Middle frontal gyrus (tissue), 1 donor: ENCODE results near the gene DLG5.

Source experiments
- DNase-seq: peaks from one replicate; pipeline ENCODE4 v3.0.0-alpha.2; 2015; ENCODE audit warnings: low spot score; ENCODE audit errors: extremely low spot score

DLG5 gene

GRCh38 chr10:77894058-77894457 lies 32.5 kb downstream of the DLG5 start:
- DNase-seq: no peak

- DNase-seq: no peak
Measured at GRCh38 chr10:77893386-77893785, 33.2 kb downstream of the DLG5 start.

GRCh38 chr10:77892761-77893160 lies 33.8 kb downstream of the DLG5 start:
- no peak for DNase-seq

- DNase-seq: no peak
Measured at GRCh38 chr10:77892021-77892739, 34.4 kb downstream of the DLG5 start.

GRCh38 chr10:77890097-77890496 lies 36.5 kb downstream of the DLG5 start:
- no peak for DNase-seq

GRCh38 chr10:77889277-77889903 lies 37.2 kb downstream of the DLG5 start:
- no peak for DNase-seq

- no peak for DNase-seq
Measured at GRCh38 chr10:77888356-77888703, 38.2 kb downstream of the DLG5 start.

- DNase-seq: no peak
Measured at GRCh38 chr10:77887631-77888355, 38.8 kb downstream of the DLG5 start.

GRCh38 chr10:77886795-77887355 lies 39.7 kb downstream of the DLG5 start:
- no peak for DNase-seq

GRCh38 chr10:77884181-77884580 lies 42.4 kb downstream of the DLG5 start:
- no peak for DNase-seq

- no peak for DNase-seq
Measured at GRCh38 chr10:77881636-77882035, 44.9 kb downstream of the DLG5 start.

- no peak for DNase-seq
Measured at GRCh38 chr10:77881222-77881621, 45.3 kb downstream of the DLG5 start.

- no peak for DNase-seq
Measured at GRCh38 chr10:77879710-77880109, 46.8 kb downstream of the DLG5 start.

GRCh38 chr10:77879065-77879464 lies 47.5 kb downstream of the DLG5 start:
- no peak for DNase-seq

GRCh38 chr10:77877441-77878344 lies 48.9 kb downstream of the DLG5 start:
- DNase-seq: no peak

- DNase-seq: no peak
Measured at GRCh38 chr10:77875730-77876129, 50.8 kb downstream of the DLG5 start.

- no peak for DNase-seq
Measured at GRCh38 chr10:77874872-77875271, 51.7 kb downstream of the DLG5 start.

- no peak for DNase-seq
Measured at GRCh38 chr10:77873536-77874380, 52.8 kb downstream of the DLG5 start.

- no peak for DNase-seq
Measured at GRCh38 chr10:77872947-77873535, 53.5 kb downstream of the DLG5 start.
